ENCODE measurements around the gene STT3A.

Gene STT3A

DNA sequence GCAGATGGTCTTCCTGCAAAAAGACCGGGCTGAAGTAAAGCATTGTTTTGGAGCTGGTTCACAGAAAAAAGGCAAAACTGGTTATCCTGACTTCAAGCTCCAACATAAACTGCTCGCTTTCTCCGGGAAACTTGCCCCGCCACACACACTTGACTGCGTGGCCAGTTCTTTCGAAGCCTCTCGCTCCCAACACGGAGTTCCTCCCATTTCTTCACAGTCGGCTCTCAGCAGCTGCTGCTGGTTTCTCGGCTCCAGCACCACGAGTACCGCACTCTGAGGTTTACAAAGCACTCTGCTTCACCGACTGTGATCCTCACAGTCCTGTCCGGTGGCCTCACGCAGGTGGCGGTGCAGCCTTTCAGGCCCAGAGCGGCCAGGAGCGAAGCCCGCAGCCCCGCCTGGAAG lies 32.6 kb downstream of the STT3A start:
- no peak for TF ChIP-seq CTCF (IDR thresholded peaks at IDR 0.05; ENCODE audit: low read depth, low read length, missing control alignments)
- H3K4me3 ChIP-seq (ENCODE audit: low read depth, low read length): peak overlapping the region; percentile 92
- no peak for DNase-seq (ENCODE audit: low read depth)

DNA sequence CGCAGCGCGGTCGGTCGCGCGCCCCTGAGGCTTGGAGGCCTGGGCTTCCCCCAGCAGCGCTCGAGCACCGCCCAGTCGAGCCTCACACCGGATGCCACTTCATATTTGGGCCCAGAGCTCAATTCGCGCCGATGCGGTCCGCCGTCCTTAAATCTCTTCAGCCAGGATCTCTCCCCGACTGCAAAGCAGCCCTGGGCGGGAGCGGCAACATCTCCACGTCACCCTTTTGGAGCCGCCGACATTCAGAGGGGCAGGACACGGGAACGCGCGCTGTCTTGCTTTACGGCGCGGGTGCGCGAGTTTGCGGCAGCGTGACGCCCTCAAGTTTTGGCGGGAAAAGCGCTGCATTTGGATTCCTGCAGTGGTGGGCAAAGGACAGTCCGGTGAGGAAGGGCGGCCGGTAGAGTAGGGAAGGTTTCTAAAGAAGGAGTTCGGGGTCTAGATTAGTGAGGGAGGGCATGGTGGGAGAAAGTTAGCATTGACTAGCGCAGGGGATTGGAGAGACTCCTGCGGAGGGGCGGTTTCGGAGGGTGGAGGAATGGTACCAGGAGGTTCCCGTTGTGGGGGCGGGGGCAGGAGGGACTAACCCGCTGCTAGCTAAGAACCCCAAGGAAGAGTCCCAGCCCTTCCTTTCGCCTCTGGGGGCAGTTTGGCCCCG lies 33.1 kb downstream of the STT3A start:
- no peak for TF ChIP-seq CTCF (IDR thresholded peaks at IDR 0.05; ENCODE audit: low read depth, low read length, missing control alignments)
- peak; percentile 70 for DNase-seq (ENCODE audit: low read depth)
- peak overlapping the region; percentile 92 for H3K4me3 ChIP-seq (ENCODE audit: low read depth, low read length)

DNA sequence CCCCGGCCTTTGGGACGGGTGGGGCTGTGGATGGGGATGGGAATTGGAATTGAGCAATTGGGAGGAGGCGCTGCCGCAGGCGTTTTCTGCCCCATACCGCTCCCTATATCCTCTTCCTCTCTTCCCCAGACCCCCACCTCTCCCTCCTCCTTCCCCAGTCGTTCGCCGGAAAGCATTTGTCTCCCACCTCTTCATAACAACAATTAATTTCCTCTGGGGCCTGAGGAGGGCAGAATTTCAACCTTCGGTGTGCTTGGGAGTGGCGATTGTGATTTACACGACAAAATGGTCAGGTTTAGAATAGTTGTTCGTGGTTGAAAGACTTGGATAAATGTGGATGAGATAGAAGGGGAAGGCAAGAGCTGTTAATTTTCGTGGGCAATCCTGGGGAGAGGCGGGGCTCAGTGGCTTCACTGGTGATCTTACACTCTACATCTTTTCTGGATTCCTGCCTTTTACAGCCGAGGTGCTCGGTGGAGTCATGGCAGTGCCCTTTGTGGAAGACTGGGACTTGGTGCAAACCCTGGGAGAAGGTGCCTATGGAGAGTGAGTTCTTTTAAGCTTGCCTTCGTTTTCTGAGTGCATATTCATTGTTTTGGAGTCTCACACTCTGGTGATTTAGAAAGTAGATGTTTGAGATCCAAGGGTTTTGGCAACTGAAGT lies 33.8 kb downstream of the STT3A start:
- TF ChIP-seq CTCF (IDR thresholded peaks at IDR 0.05; ENCODE audit: low read depth, low read length, missing control alignments): peak; percentile 40
- peak overlapping the region; percentile 92 for H3K4me3 ChIP-seq (ENCODE audit: low read depth, low read length)
- DNase-seq (ENCODE audit: low read depth): peak; percentile 18

DNA sequence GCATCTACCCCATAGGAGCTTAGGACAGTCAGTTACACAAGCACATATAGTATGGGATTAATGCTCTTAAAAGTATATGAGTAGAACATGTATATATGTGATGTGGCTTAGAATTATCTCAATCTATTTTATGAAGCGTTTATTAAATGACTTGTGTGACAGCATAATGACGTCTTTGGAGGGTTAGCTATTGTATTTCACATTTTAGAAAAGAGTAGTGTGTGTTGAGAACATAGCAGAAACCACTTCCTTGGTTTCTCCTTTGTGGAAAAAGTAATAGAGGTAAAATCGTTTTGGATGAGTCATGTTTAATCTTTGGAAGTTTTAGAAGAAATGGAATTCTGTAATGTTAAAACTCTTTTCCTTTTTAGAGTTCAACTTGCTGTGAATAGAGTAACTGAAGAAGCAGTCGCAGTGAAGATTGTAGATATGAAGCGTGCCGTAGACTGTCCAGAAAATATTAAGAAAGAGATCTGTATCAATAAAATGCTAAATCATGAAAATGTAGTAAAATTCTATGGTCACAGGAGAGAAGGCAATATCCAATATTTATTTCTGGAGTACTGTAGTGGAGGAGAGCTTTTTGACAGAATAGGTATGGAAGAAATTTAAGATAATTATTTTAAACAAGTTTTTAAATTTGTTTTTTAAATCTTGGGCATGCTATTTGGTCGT lies 34.7 kb downstream of the STT3A start:
- DNase-seq (ENCODE audit: low read depth): no peak
- H3K4me3 ChIP-seq (ENCODE audit: low read depth, low read length): peak overlapping the region; percentile 92
- no peak for TF ChIP-seq CTCF (IDR thresholded peaks at IDR 0.05; ENCODE audit: low read depth, low read length, missing control alignments)

- no peak for DNase-seq (ENCODE audit: low read depth)
- TF ChIP-seq CTCF (IDR thresholded peaks at IDR 0.05; ENCODE audit: low read depth, low read length, missing control alignments): no peak
- H3K4me3 ChIP-seq (ENCODE audit: low read depth, low read length): no peak overlapping the region
Observed at GRCh38 chr11:125637840-125638239, 45.2 kb downstream of the STT3A start.

DNA sequence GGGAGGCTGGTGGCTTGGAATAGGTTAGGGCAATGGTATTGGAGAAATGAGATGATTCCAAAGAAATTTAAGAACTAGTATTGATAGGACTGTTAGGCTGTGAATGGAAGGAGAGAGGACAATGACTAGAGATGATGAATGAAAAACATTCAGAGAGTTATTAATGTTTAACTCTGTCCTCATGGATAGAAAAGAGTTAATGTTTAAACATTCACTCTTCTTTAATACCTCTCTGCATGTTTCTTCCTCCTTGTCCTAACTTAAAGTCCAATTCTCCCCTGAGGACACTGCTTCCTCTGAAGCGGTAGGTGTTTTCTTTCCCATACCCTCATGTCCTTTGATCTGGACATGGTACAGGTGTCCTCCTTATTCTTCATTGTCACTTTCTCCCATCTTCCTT lies 45.7 kb downstream of the STT3A start:
- no peak for TF ChIP-seq CTCF (IDR thresholded peaks at IDR 0.05; ENCODE audit: low read depth, low read length, missing control alignments)
- no peak for DNase-seq (ENCODE audit: low read depth)

More for the DNA sequence above, 45.7 kb downstream of the STT3A start:
- H3K4me3 ChIP-seq (ENCODE audit: low read depth, low read length): no peak overlapping the region
